Skeletal muscle satellite cell (primary cell): Measurements from ENCODE around the gene SLC16A9.
"Not testable (repeated sequence)": the region's sequence is repeated elsewhere in the genome, so short reads cannot be mapped to it uniquely, and the experiment has no call there.

Experiments used
- H3K27me3 ChIP-seq: 2 replicates; pipeline ENCODE4 v1.7.0; 2013; ENCODE audit warnings: low read length; ENCODE audit not compliant: control insufficient read depth, insufficient read depth
- H3K36me3 ChIP-seq: 2 replicates; pipeline ENCODE4 v1.7.0; 2013; ENCODE audit warnings: mild to moderate bottlenecking, control low read depth, low read length; ENCODE audit not compliant: insufficient read depth
- H3K4me1 ChIP-seq: 2 replicates; pipeline ENCODE4 v1.7.0; 2013; ENCODE audit warnings: low read length; ENCODE audit not compliant: control insufficient read depth, insufficient read depth
- H3K4me2 ChIP-seq: 2 replicates; pipeline ENCODE4 v1.7.0; 2013; ENCODE audit warnings: mild to moderate bottlenecking, low read length
- H3K4me3 ChIP-seq: 2 replicates; pipeline ENCODE4 v1.7.0; 2013; ENCODE audit warnings: low read length
- H3K9ac ChIP-seq: 2 replicates; pipeline ENCODE4 v1.7.0; 2013; ENCODE audit warnings: mild to moderate bottlenecking, low read depth, low read length, moderate library complexity
- H3K9me3 ChIP-seq: replicated peaks from 2 replicates; pipeline ENCODE4 v1.7.0; 2013; ENCODE audit warnings: mild to moderate bottlenecking, control low read depth, low read length

The SLC16A9 gene

DNA sequence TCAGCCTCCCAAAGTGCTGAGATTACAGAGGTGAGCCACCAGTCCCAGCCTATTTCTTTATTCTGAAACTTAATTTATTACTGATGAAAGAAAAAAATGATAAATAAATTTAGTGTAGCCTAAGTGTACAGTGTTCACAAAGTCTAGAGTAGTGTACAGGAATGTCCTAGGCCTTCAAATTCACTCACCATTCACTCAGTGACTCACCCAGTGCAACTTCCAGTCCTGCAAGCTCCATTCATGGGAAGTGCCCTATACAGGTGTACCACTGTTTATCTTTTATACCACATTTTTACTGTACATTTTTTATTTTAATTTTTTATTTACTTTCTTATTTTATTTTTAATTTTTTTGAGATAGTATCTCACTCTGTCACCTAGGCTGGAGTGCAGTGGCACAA, 31.4 kb upstream of the SLC16A9 start:
- H3K4me1 ChIP-seq: no peaks in the 10 kb centered on the region
- no peaks in the 10 kb centered on the region for H3K9me3 ChIP-seq
- peaks cover under 1% of the 10 kb centered on the region for H3K27me3 ChIP-seq
- H3K36me3 ChIP-seq: no peaks in the 10 kb centered on the region
- H3K9ac ChIP-seq: no peak overlapping the region
- no peak overlapping the region for H3K4me2 ChIP-seq
- no peak overlapping the region for H3K4me3 ChIP-seq

DNA sequence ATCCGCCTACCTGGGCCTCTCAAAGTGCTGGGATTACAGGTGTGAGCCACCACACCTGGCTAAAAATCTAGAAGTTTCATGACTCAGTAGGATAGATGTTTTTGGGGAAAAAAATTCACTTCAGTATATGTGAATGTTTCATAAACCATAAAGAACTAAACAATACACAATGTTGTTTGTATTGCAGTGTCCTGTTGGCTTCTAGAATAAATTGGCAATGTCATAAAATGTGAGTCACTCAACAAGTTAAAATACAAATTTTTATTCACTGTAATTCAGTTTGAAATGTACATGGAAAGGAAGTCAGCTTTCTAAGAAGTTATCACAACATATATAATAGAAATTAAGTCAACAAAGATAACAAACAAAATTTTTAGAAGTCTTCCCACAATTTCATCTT, 27.1 kb upstream of the SLC16A9 start:
- Histone ChIP-seq H3K4me3 (no peak overlapping the region), H3K4me1 (no peaks in the 10 kb centered on the region), H3K4me2 (no peak overlapping the region), H3K36me3 (no peaks in the 10 kb centered on the region), H3K9me3 (no peaks in the 10 kb centered on the region), H3K9ac (no peak overlapping the region), H3K27me3 (peaks cover 3% of the 10 kb centered on the region)

DNA sequence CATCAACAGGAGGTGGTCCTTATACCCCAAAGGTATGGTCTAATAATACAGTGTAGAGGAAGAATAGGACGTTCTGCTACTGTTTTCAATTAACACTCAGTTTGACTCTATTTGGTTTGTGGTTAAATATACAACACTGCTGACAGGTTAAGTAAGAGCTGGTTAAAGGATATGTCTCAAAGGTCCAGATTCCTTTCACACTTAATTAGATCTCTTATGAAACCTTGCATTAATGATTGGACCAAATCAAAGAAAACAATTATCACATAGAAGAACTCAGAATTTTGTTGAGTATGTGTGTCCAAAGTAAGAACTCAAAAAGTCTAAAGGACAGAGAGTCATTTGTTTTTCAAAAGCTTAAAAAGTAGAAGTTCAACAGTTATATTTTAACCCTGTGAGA, 25.6 kb upstream of the SLC16A9 start:
- H3K4me3 ChIP-seq: no peak overlapping the region
- peaks cover 3% of the 10 kb centered on the region for H3K27me3 ChIP-seq
- no peaks in the 10 kb centered on the region for H3K9me3 ChIP-seq
- no peak overlapping the region for H3K9ac ChIP-seq
- H3K4me1 ChIP-seq: no peaks in the 10 kb centered on the region
- H3K4me2 ChIP-seq: no peak overlapping the region
- H3K36me3 ChIP-seq: no peaks in the 10 kb centered on the region

DNA sequence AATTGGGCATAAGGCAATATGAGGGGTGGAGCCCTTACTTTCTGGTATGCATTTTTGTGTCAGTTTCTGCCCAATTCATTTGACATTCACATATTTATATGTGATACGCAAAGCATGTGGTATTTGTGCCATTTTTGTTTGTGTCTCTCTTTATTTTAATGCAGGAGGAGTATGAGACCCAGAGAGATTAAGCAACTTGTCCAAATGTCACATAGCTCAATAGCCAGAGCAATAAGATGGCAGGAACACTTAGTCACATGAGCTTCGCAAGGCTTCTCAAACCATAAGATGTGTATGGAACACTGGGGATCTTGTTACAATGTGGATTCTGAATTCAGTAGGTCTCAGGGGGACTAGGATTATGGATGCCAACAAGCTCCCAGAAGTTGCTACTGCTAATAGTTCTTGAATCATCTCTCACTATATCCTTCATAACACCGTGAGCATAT, 24.4 kb upstream of the SLC16A9 start:
- no peaks in the 10 kb centered on the region for H3K4me1 ChIP-seq
- no peaks in the 10 kb centered on the region for H3K36me3 ChIP-seq
- no peak overlapping the region for H3K4me2 ChIP-seq
- H3K4me3 ChIP-seq: no peak overlapping the region
- no peak overlapping the region for H3K9ac ChIP-seq
- peaks cover 3% of the 10 kb centered on the region for H3K27me3 ChIP-seq
- H3K9me3 ChIP-seq: no peaks in the 10 kb centered on the region

DNA sequence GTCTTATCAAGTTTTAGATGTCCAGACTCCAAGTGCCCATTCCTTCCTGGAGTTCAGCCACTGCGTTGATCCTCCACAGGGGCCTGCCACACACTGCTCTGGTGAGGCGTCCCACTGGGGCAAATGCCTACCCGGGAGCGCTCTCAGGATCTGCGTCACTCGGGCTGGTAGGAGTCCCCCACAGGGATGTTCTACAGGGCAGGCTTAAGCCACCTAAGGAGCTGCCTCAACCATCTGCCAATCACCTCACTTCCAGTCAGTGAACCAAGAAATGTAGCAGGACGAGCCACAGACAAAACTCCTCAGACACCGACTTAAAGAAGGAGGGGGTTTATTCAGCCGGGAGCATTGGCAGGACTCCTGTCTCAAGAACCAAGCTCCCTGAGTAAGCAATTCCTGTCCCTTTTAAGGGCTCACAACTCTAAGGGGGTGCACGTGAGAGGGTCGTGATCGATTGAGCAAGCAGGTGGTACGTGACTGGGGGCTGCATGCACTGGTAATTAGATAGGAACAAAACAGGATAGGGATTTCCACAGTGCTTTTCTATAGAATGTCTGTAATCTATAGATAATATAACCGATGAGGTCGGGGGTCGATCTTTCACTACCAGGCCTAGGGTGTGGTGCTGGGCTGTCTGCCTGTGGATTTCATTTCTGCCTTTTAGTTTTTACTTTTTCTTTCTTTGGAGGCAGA, 23.8 kb upstream of the SLC16A9 start:
- H3K9me3 ChIP-seq, H3K4me1 ChIP-seq, H3K4me3 ChIP-seq, H3K4me2 ChIP-seq, H3K27me3 ChIP-seq, H3K9ac ChIP-seq, H3K36me3 ChIP-seq: not testable (repeated sequence)

DNA sequence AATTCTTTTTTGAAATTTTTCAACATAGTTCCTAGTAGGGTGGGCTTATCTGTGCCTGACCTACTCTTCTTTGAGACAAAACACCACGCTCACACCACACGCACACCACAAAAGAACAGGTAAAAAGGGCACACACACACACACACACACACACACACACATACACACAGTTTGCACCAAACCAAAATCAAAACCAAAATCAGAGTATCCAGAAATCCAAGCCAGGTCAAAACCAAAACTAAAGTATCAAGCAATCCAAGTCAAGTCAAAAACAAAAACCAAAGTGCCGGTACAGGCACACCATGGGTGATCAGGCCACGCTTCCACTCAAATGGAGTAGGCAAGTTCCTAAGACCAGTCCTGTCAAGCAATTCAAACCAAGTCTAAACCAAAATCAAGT, 23.2 kb upstream of the SLC16A9 start:
- H3K9ac ChIP-seq, H3K4me3 ChIP-seq, H3K4me2 ChIP-seq, H3K27me3 ChIP-seq, H3K4me1 ChIP-seq, H3K36me3 ChIP-seq, H3K9me3 ChIP-seq: not testable (repeated sequence)

DNA sequence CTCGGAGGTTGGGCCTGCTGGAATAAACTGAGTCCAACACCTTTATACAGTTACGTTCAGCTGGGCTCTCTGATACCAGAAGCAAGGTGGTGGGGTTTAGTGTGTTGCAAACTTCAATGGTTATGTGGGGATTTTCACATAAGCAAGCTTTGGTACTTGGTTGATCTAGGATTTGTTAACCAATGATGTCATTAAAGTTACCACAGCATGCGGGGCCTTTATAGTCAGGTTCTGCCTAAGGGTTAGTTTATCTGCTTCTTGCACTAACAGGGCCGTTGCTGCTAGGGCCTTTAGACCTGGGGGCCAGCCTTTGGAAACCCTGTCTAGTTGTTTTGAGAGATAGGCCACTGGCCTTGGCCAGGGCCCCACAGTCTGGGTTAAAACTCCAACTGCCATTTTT, 19.5 kb upstream of the SLC16A9 start:
- not testable (repeated sequence) for H3K4me3 ChIP-seq, H3K9ac ChIP-seq, H3K4me2 ChIP-seq

DNA sequence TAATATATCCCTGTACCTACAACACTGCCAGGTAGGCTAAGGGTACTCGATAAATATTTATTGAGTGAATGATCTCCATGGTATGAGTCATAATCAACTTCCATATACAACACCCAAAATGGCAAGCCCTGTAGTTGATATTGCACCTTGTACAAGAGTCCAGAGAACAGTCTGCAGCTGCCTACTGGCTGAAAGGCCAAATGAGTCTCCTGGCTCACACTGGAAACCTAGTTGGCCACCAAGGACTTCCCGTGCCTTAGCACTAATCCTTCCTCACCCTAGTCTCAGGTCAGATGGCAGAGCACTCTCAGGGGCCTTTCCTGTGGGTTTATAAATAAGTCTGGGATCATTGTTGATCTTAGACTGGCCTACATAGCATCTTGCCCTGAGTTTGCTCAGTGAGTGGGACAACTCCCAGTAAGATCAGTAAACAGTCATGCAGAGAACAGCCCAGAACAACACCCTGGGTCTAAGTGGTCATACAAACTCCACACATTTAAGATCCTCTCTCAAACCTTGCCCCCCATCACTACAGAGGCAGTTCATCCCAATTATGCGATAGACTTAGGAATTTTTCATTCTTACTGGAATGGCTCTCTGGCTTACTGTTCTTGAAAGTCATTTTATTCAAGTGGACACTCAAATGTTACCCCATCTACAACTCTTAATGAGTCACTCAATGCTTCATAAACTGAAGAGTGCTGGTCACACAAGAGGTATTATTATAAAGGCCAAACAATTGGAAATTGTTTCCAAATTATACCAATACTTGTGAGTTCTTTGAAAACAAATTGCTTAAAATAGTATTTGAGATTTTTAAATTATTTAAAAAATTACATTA, 14.7 kb upstream of the SLC16A9 start:
- no peaks in the 10 kb centered on the region for H3K9me3 ChIP-seq
- no peak overlapping the region for H3K4me3 ChIP-seq
- no peaks in the 10 kb centered on the region for H3K27me3 ChIP-seq
- H3K36me3 ChIP-seq: no peaks in the 10 kb centered on the region
- H3K4me1 ChIP-seq: no peaks in the 10 kb centered on the region
- no peak overlapping the region for H3K4me2 ChIP-seq
- no peak overlapping the region for H3K9ac ChIP-seq

More for the DNA sequence above, 19.5 kb upstream of the SLC16A9 start:
- not testable (repeated sequence) for H3K4me1 ChIP-seq, H3K27me3 ChIP-seq, H3K36me3 ChIP-seq, H3K9me3 ChIP-seq

DNA sequence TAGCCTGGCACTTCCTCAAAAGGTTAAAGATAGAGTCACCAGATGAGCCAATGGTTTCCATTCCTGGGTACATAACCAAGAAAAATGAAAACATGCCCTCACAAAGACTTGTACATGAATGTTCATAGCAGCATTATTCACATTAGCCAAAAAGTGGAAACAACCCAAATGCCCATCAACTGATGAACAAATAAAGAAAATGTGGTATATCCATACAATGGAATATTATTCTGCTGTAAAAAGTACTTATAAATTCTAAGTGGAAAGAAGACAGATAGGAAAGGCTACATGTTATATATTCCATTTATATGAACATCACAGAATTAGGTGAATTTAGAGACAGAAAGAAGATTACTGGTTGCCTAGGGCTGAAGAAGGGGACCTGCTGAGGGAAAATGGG, 10.7 kb upstream of the SLC16A9 start:
- no peaks in the 10 kb centered on the region for H3K36me3 ChIP-seq
- H3K4me2 ChIP-seq: no peak overlapping the region
- H3K9me3 ChIP-seq: no peaks in the 10 kb centered on the region
- no peak overlapping the region for H3K4me3 ChIP-seq
- peaks cover 10% of the 10 kb centered on the region for H3K27me3 ChIP-seq
- H3K4me1 ChIP-seq: no peaks in the 10 kb centered on the region
- H3K9ac ChIP-seq: no peak overlapping the region

DNA sequence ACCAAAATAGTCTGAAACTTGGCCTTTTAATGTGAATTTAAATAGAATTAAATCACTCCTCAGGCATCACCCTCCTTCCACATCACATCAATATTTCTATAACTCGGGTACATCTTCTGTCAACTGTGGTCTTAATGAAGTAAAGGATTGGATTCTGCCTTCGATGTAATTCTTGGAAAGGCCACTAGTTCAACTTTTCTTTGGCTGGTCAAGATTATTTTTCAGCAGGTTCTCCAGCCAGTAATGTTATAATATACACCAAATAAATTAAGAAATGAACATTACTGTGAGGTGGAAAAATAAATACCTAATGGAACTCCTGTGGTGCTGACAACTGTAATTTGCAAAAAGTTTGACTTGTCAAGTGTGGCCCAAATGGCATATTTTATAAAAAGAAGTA, 9.7 kb upstream of the SLC16A9 start:
- Histone ChIP-seq H3K36me3 (no peaks in the 10 kb centered on the region), H3K4me3 (no peak overlapping the region), H3K27me3 (peaks cover 12% of the 10 kb centered on the region), H3K4me1 (no peaks in the 10 kb centered on the region), H3K4me2 (no peak overlapping the region), H3K9me3 (no peaks in the 10 kb centered on the region), H3K9ac (no peak overlapping the region)

DNA sequence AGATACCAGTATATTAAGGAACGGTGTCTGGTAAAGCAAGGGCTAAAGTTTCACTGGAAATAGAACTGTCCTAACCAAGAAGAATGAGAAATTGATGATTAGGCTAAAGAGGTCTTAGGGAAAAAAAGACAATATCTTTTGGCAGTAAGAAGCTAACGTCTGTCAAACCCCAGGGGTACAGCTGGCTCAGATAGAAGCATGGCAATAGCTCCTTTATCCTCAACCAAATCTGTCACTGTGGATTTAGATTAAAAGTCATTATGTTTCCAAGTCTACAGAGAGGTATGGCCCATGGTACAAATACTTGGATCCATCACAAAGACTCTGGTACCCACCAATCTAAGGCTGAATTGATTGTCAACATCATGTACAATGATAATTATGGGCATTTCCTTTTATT, 8.6 kb upstream of the SLC16A9 start:
- Histone ChIP-seq H3K27me3 (peaks cover 21% of the 10 kb centered on the region), H3K36me3 (no peaks in the 10 kb centered on the region), H3K4me1 (no peaks in the 10 kb centered on the region), H3K9me3 (no peaks in the 10 kb centered on the region), H3K9ac (no peak overlapping the region), H3K4me3 (no peak overlapping the region), H3K4me2 (no peak overlapping the region)
